SK-N-MC (cell line): ENCODE data around the gene CELF1.

Experiments used
- EZH2 ChIP-seq: fragments of 200-600 bp; sonication (generic); IDR thresholded peaks from one replicate; pipeline ENCODE4 v1.6.1; 2017; ENCODE audit warnings: antibody characterized with exemption
- FOXP2 ChIP-seq: optimal IDR thresholded peaks from 2 replicates; pipeline ENCODE3; 2011; ENCODE audit warnings: mild to moderate bottlenecking, moderate library complexity; ENCODE audit not compliant: insufficient read depth; ENCODE audit errors: extremely low read length, control extremely low read depth
- POLR2AphosphoS5 ChIP-seq: IDR thresholded peaks from 2 replicates; pipeline ENCODE4 v1.6.1; 2012; ENCODE audit warnings: mild to moderate bottlenecking, low read depth, low read length, borderline replicate concordance

- TF ChIP-seq POLR2AphosphoS5, result no peak
- TF ChIP-seq EZH2, result no peak
- no peak for TF ChIP-seq FOXP2
These were observed 88.4 kb downstream of the CELF1 start for GRCh38 chr11:47464483-47464882.
